ENCODE measurements around the gene BAIAP2.

Gene BAIAP2

GRCh38 chr17:81000334-81000630 is 34.7 kb upstream of the BAIAP2 start:
- DNase-seq: no peak
- no peak for TF ChIP-seq CTCF (IDR thresholded peaks at IDR 0.05; ENCODE audit: low read depth, low read length)
- Histone ChIP-seq H3K4me1 (peaks cover 7% of the 10 kb centered on the region), H3K4me3 (ENCODE audit: low read depth, low read length) (no peak overlapping the region), H3K36me3 (peaks cover 6% of the 10 kb centered on the region; the same call in 1 of the 2 replicates), H3K9me3 (no peaks in the 10 kb centered on the region), H3K27me3 (peaks cover 29% of the 10 kb centered on the region)

- no peak for DNase-seq
- TF ChIP-seq CTCF (IDR thresholded peaks at IDR 0.05; ENCODE audit: low read depth, low read length): no peak
- Histone ChIP-seq H3K27me3 (peaks cover 34% of the 10 kb centered on the region), H3K4me1 (peaks cover 7% of the 10 kb centered on the region), H3K4me3 (ENCODE audit: low read depth, low read length) (no peak overlapping the region), H3K9me3 (no peaks in the 10 kb centered on the region), H3K36me3 (peaks cover 6% of the 10 kb centered on the region; the same call in 1 of the 2 replicates)
Observed at GRCh38 chr17:81000631-81001357, 34.2 kb upstream of the BAIAP2 start.

- Histone ChIP-seq H3K4me1 (peaks cover 7% of the 10 kb centered on the region), H3K9me3 (no peaks in the 10 kb centered on the region; the same call in 1 of the 2 replicates), H3K4me3 (ENCODE audit: low read depth, low read length) (no peak overlapping the region), H3K36me3 (peaks cover 2% of the 10 kb centered on the region; the same call in 1 of the 2 replicates), H3K27me3 (peaks cover 47% of the 10 kb centered on the region)
- TF ChIP-seq CTCF (IDR thresholded peaks at IDR 0.05; ENCODE audit: low read depth, low read length): no peak
- DNase-seq: no peak
Observed at GRCh38 chr17:81002013-81002384, 33.0 kb upstream of the BAIAP2 start.

GRCh38 chr17:81002409-81003361 is 32.3 kb upstream of the BAIAP2 start:
- Histone ChIP-seq H3K27me3 (peaks cover 53% of the 10 kb centered on the region), H3K4me1 (peaks cover 7% of the 10 kb centered on the region), H3K36me3 (no peaks in the 10 kb centered on the region), H3K9me3 (no peaks in the 10 kb centered on the region; the same call in 1 of the 2 replicates), H3K4me3 (ENCODE audit: low read depth, low read length) (no peak overlapping the region; the same call in 1 of the 2 replicates)
- no peak for TF ChIP-seq CTCF (IDR thresholded peaks at IDR 0.05; ENCODE audit: low read depth, low read length)
- peak; percentile 72 for DNase-seq

GRCh38 chr17:81003711-81004475 is 31.1 kb upstream of the BAIAP2 start:
- H3K9me3 ChIP-seq: no peaks in the 10 kb centered on the region; the same call in 1 of the 2 replicates
- H3K36me3 ChIP-seq: no peaks in the 10 kb centered on the region
- peaks cover 65% of the 10 kb centered on the region for H3K27me3 ChIP-seq
- no peak overlapping the region for H3K4me3 ChIP-seq (ENCODE audit: low read depth, low read length)
- peaks cover 7% of the 10 kb centered on the region for H3K4me1 ChIP-seq
- no peak for DNase-seq
- TF ChIP-seq CTCF (IDR thresholded peaks at IDR 0.05; ENCODE audit: low read depth, low read length): no peak
